Measurements from ENCODE around the gene HEY2.

DNA sequence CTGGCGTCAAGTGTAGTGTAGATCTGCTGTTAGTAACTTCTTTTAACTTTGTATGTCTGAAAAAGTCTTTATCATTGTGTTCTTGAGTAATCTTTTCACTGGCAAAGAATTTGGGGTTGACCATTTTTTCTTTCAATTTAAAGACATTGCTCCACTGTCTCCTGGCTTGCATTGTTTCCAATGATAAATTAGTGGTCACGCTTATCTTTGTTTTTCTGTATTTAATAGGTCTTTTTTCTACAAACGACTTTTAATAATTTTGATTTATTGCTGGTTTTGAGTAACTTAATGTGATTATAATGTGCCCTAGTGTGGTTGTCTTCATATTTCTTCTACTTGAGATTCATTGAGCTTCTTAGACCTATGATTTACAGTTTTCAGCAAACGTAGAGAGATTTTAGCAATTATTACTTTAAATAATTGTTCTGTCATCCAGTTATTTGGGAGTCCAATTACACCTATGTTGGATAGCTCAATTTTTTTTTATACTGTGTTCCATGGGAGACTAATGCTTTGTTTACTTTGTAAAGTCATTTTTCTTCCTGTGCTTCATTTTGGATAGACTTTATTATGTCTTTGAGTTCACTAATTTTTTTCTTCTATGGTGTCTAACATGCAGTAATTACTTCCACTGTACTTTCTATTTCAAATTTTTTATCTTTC is 38.3 kb upstream of the HEY2 start:
- TF ChIP-seq, protein P1, sequence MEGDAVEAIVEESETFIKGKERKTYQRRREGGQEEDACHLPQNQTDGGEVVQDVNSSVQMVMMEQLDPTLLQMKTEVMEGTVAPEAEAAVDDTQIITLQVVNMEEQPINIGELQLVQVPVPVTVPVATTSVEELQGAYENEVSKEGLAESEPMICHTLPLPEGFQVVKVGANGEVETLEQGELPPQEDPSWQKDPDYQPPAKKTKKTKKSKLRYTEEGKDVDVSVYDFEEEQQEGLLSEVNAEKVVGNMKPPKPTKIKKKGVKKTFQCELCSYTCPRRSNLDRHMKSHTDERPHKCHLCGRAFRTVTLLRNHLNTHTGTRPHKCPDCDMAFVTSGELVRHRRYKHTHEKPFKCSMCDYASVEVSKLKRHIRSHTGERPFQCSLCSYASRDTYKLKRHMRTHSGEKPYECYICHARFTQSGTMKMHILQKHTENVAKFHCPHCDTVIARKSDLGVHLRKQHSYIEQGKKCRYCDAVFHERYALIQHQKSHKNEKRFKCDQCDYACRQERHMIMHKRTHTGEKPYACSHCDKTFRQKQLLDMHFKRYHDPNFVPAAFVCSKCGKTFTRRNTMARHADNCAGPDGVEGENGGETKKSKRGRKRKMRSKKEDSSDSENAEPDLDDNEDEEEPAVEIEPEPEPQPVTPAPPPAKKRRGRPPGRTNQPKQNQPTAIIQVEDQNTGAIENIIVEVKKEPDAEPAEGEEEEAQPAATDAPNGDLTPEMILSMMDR (optimal IDR thresholded peaks at IDR 0.05 in 1 of 3, IDR thresholded peaks at IDR 0.05 in 1 of 3, conservative IDR thresholded peaks at IDR 0.05 in 1 of 3; ENCODE audit: extremely low read depth in 1 of 3, insufficient read depth in 2 of 3, low read length in 3 of 3) = no peak
- no peak for TF ChIP-seq EZH2 (IDR thresholded peaks at IDR 0.05; ENCODE audit: low read length)
